ENCODE data around the gene NEUROD1. TPM values are rescaled to one million over a fixed set of nuclear protein-coding genes. Genes with fewer than 3 reads are reported as not detected.

Gene NEUROD1
- total and polyA plus RNA-seq, 8 donors = 0.75 to 2.1 (median 1.2) TPM; not detected in 2

- Histone ChIP-seq H3K27me3 (peaks cover 85 to 98% of the 10 kb centered on the region in 2 donors), H3K4me3 (no peak overlapping the region), H3K36me3 (no peaks in the 10 kb centered on the region), H3K27ac (no peak overlapping the region), H3K9me3 (no peaks in the 10 kb centered on the region), H3K4me1 (peaks cover 3 to 17% of the 10 kb centered on the region in 2 donors)
- TF ChIP-seq CTCF (IDR thresholded peaks at IDR 0.05) = no peak
- no peak for ATAC-seq
- intact Hi-C loops (cut with DNase I) = no loop called here
- no peak for DNase-seq
These were observed 3.5 kb upstream of the NEUROD1 start for GRCh38 chr2:181683518-181684453.

GRCh38 chr2:181682795-181683517 is 2.6 kb upstream of the NEUROD1 start:
- TF ChIP-seq CTCF (IDR thresholded peaks at IDR 0.05) = no peak
- H3K27me3 ChIP-seq = peaks cover 93 to 100% of the 10 kb centered on the region in 2 donors
- H3K9me3 ChIP-seq = no peaks in the 10 kb centered on the region
- no peaks in the 10 kb centered on the region for H3K36me3 ChIP-seq
- intact Hi-C loops (cut with DNase I) = no loop called here
- no peak for ATAC-seq
- no peak for DNase-seq
- no peak overlapping the region for H3K4me3 ChIP-seq
- peaks cover 3 to 17% of the 10 kb centered on the region in 2 donors for H3K4me1 ChIP-seq
- no peak overlapping the region for H3K27ac ChIP-seq

GRCh38 chr2:181682026-181682789 is 1.9 kb upstream of the NEUROD1 start:
- Histone ChIP-seq H3K4me3 (no peak overlapping the region), H3K4me1 (peaks cover 3 to 17% of the 10 kb centered on the region in 2 donors), H3K9me3 (no peaks in the 10 kb centered on the region), H3K27me3 (peaks cover 90 to 100% of the 10 kb centered on the region in 2 donors), H3K27ac (no peak overlapping the region), H3K36me3 (no peaks in the 10 kb centered on the region)
- no peak for TF ChIP-seq CTCF (IDR thresholded peaks at IDR 0.05)
- intact Hi-C loops (cut with DNase I) = no loop called here
- DNase-seq = no peak
- no peak for ATAC-seq

GRCh38 chr2:181680937-181681811 is 857 bp upstream of the NEUROD1 start:
- no peak overlapping the region for H3K4me3 ChIP-seq
- no peak for DNase-seq
- no peaks in the 10 kb centered on the region for H3K36me3 ChIP-seq
- H3K9me3 ChIP-seq = no peaks in the 10 kb centered on the region
- H3K4me1 ChIP-seq = peaks cover 3 to 17% of the 10 kb centered on the region in 2 donors
- intact Hi-C loops (cut with DNase I) = no loop called here
- peaks cover 87 to 100% of the 10 kb centered on the region in 2 donors for H3K27me3 ChIP-seq
- ATAC-seq = no peak
- TF ChIP-seq CTCF (IDR thresholded peaks at IDR 0.05) = no peak
- no peak overlapping the region for H3K27ac ChIP-seq
